HT-29 (cell line): ENCODE data around the gene NBAS. TPM values are rescaled to one million over a fixed set of nuclear protein-coding genes. Genes with fewer than 3 reads are reported as not detected.
"Not testable (repeated sequence)": the region's sequence is repeated elsewhere in the genome, so short reads cannot be mapped to it uniquely, and the experiment has no call there.

Experiments used
- DNase-seq: peaks from one replicate; pipeline ENCODE4 v3.0.0-alpha.2; 2015; ENCODE audit warnings: low spot score
- total RNA-seq: library from RNA; depleted of rRNA; stranded (reverse); fragments of >200 nt; shearing (Covaris generic); gene quantifications from 2 replicates; pipeline ENCODE4 v1.2.3, GENCODE V29; 2014

The NBAS gene
- total RNA-seq, 1 experiment from 2014 or later: 18.0 TPM

DNA sequence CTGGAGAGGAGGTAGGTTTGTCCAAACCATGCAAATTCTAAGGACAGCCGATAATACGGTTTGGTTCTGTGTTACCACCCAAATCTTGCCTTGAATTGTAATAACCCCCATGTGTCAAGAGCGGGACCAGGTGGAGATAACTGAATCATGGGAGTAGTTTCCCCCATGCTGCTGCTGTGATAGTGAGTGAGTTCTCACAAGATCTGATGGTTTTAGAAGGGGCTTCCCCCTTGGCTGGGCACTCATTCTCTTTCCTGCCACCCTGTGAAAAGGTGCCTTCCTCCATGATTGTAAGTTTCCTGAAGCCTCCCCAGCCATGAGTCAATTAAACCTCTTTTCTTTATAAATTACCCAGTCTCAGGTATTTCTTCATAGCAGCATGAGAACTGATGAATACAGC, 295.2 kb downstream of the NBAS start:
- DNase-seq: no peak

DNA sequence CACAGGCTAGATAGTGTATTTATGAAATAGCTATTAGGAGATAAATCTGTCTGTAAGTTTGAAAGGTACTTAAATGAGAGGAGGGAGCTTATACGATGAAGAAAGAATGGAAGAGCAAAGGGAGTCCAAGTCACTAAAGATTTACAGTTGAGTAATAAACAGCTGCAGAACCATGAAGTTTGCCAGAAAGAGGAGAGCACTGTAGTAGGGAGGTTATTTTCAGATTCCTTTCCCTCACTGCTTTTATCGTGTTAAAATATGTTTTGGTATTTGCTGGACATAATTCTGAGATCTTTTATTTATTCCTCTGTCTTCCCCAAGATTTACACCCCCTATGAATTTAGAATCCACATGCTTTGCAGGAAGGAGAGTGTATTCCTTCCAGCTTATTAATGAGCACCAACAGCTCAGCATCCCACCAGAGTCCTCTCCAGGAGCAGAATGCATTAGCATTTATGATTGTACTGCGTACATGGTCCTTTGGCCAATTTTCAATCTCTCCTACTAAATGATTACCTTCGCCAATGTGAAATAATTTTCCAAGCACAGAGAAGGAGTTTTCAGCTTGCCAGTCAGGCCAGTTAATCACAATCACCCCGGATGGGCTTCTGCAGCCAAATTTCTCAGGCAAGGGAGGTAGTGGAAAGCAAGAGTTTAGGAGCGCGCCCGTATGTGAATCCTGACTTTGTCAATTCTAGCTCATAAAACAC, 297.0 kb downstream of the NBAS start:
- DNase-seq: no peak

DNA sequence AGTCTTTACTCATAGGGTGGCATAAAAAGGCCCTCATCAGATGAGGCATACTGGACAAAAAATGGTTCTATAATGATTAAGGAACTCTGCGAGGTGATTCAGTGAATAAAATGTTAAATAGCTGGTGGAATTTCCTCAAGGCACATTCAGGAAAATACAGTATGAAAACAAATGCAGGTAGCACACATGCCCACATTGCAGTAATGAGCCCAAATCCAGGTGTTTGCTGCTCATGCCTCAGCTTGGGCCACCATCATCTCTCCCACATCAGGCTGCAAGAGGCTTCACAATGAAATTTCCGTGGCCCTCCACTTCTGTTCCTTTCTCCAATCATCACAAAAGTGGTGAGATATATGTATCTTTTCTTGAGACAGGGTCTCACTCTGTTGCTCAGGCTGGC, 298.3 kb downstream of the NBAS start:
- DNase-seq: no peak

DNA sequence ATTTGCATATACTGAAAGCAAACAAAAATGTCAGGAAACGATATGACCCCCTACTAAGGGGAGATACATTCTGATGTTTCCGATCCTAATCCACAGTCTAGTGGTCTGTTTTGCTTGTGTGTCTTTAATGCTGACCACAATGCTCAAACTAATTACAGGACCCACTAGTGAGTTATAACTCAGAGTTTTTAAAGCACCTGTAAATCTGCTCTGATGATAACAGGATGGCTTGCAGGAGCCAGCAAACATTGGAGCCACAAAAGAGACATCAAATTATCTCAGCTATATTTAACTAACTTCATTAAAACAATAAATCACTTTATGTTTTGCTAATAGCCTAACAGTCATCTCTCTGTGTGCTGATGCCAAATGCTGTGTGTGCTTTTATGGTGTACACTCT, 300.3 kb downstream of the NBAS start:
- DNase-seq: no peak

GRCh38 chr2:15260196-15260595, 300.9 kb downstream of the NBAS start:
- DNase-seq: no peak

DNA sequence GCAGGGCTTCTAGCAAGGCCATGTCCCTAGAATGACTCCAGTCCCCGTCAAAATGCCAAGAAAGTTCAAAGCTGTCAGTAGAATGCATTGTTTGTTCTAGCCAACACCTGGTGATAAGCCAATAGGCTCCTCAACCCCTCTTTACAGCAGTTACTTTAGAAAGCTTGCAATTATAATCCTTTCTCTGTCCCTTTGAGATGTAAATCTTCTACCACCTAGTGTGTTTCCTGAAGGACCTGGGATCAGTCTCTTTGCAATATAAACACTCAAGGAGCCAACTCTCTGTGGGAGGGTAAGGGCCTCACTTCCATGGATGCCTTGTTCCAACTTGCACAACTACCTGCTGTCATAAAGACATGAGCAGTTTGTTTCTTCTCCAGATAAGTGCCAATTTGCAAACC, 301.8 kb downstream of the NBAS start:
- DNase-seq: no peak

DNA sequence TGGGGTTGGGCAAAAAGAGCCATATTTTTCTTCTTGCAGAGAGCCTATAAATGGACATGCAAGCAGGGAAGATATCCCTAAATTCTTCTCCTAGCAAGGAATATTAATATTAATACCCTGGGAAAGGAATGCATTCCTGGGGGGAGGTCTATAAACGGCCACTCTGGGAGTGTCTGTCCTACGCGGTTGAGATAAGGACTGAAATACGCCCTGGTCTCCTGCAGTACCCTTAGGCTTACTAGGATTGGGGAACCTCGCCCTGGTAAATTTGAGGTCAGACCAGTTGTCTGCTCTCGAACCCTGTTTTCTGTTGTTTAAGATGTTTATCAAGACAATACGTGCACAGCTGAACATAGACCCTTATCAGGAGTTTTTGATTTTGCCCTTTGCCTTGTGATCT, 302.7 kb downstream of the NBAS start:
- not testable (repeated sequence) for DNase-seq

DNA sequence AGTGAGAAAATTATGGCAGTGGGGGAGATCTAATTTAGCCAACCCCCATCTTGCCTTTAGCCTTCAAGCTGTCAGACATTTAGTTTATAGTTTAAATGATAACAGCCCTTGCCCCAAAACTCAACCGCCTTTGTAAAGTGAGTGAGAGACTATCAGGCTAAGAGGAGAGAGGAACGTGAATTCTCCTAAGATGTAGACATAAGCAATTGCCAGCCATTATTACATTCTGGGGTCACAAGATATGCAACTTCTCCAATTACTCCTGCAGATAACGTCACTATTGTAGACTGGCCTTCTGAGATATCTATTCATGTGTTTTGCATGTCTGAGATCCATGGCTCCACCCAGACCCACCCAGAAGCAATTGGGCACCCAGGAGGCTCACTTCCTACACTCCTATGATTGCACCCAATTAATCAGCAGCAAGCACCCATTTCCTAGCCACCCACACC, 307.3 kb downstream of the NBAS start:
- DNase-seq: no peak

DNA sequence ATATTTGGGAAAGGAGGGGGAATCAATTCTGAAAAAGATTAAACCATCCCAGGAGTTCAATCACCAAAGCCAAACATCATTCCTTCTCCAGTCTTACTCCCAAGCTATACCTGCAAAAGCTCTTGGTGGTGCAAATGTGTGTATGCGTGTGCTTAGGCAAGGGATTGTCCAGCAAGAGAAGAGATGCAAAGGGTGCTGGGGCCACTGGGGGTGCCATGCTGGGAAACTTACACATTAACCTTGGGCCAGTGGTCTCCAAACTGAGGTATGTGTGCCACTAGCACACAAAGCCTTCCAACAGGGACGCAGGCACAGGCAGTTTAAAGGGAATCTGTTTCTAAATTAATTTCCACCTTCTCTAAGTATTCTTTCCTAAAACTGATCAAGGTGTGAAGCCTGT, 307.9 kb downstream of the NBAS start:
- no peak for DNase-seq

DNA sequence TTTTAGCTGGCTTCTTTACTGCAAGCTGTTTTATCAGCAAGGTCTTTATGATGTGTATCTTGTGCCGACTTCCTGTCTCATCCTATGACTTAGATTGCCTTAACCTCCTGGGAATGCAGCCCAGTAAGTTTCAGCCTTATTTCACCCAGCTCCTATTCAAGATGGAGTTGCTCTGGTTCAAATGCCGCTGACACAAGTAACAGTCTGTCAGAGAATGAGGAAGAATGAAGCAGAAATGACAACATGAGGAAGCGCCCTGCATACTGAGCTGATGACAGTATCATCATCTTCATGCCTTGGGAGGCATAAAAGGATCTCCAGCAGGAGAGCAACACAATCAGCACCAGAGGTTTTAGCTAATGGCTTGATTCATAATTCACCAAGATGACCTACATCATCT, 309.4 kb downstream of the NBAS start:
- DNase-seq: no peak

DNA sequence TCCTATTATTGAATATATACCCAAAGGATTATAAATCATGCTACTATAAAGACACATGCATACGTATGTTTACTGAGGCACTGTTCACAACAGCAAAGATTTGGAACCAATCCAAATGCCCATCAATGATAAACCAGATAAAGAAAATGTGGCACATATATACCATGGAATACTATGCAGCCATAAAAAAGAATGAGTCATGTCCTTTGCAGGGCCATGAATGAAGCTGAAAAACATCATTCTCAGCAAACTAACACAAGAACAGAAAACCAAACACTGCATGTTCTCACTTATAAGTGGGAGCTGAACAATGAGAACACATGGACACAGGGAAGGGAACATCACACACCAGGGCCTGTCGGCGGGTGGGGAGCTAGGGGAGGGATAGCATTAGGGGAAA, 310.2 kb downstream of the NBAS start:
- DNase-seq: not testable (repeated sequence)

DNA sequence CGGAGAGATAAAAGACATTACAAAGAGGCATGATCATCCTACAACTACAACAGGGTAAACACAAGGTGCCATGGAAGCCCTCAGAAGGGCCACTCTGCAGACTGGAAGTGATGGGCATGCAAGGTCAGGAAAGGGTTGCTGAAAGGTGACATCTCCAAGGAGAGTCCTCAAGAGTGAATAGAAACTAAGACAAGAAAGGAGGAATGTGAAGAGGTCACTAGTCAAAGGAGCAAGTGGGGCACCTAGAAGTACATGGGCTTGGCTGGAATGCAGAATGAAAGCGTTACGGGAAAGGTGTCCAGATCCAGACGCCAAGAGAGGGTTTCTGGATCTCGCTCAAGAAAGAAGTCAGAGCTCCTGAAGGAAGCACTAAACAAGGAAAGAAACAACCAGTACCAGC, 314.3 kb downstream of the NBAS start:
- no peak for DNase-seq

DNA sequence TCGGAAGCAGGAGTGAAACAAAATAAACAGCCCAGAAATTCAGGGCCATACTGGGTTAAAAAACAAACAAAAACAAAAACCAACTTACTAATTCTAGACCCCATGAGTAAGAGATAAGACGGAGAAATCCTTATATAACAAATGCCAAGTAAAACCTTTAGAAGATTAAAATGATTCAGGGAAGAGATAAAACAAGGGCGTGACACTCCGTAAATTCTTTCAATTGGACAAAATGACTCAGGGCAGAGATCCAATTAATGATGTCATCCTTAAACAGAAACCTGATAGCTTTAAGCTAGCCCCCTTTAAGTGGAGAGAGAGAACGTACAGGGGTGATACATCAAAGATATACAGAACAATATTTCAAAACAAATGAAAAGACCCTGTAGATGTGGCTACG, 317.4 kb downstream of the NBAS start:
- no peak for DNase-seq

- DNase-seq: no peak
Measured at GRCh38 chr2:15242936-15243461, 318.1 kb downstream of the NBAS start.

GRCh38 chr2:15241929-15242328, 319.2 kb downstream of the NBAS start:
- DNase-seq: no peak

DNA sequence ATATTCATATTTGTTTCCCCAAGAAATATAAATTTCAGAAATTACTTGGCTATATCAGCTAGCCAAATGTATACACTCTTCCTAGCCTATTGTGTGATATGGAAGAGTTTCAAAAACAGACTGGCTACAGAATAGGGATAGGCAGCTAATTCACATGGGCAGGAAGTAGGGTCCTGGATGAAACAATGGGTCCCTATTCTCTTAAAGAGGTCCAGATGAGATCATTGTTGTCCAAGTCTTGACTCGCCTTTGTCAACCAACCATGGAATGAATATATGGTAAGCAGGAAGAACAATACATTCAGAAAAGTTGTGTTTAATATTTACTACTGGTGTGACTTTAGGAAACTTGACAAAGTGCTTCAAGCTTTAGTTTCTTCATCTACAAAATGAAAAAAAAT, 319.9 kb downstream of the NBAS start:
- DNase-seq: no peak

DNA sequence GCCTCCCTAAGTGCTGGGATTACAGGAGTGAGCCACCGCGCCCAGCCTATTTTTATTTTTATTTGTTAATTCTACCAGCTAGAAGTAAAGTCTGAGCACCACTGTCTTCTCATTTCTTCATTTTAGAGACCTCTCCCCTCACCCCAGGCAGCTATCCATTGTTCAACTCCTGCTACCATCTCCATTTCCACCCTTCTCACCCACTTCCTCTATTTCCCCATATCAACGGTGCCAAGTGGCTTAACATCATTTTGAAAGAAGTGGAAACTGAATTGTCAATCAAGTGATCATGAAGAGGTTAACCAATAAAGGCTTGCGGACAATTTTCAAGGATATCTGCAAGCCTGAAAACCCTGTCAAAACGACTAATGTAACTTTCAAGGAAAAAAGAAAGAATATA, 323.1 kb downstream of the NBAS start:
- DNase-seq: no peak

DNA sequence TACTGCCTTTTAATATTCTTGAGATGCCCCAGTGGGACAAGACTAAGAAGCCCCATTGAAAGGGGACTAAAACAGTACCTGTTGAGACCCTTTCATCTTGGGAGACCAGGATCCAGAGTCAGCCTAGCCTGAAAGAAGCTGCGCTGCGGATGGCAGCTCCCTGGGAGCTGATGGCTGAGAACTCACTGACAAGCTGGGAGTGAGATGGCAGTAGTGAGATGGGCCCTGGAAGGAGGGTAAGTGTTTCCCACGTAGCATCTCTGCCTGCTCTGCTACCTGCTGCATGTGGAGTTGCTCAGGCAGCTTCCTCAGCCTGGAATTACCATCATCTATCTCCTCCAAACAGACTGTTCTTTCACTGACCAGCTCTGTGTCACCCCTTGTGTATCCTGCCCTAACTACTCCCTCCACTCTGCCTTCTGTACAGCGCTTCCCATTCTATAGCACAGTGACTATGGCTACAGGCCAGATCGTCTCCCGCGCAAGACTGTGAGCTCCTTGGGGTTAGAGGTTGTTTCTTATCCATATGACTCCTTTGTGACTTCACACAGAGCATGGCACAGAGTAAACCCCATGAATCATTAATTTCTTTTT, 330.4 kb downstream of the NBAS start:
- DNase-seq: no peak

- DNase-seq: no peak
Measured at GRCh38 chr2:15226661-15227060, 334.5 kb downstream of the NBAS start.

DNA sequence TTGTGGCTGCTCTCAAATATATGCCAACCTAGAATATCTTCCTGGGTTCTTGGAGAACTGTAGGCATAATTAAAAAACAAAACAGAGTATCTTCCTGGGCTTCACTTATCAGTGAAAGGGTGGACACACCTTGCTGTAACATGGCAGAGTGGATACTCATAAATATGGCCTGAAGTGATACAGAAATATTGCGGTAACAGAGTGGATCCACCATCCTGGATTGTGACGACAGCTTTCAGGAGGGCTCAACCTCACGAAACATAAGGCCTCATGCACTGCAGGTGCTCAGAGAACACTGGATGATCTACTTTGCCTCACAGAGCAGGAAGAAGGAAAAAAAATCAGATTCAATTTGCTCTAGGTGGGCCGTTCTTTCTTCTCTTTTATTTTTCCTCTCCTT, 336.0 kb downstream of the NBAS start:
- no peak for DNase-seq

- no peak for DNase-seq
Measured at GRCh38 chr2:15224641-15225040, 336.5 kb downstream of the NBAS start.

DNA sequence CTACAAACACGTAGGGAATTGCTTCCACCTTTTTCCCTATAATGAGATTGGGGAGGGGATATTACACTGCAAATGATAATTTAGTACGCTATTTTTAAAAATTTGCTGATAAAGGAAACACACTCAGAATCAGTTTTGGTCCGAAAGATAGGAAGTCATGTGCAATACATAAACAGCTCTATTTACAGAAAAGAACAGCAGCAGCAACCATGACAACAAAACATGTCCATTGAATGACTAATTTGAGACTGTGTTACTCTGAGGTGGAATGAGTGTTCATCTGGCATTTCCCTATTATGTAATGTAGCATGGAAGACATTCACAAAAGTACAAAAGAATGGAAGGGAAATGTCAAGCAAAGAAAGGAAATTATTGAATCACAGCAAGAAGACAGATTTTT, 337.2 kb downstream of the NBAS start:
- peak; percentile 4 for DNase-seq

- no peak for DNase-seq
Measured at GRCh38 chr2:15222856-15223255, 338.3 kb downstream of the NBAS start.
